HG03196 (cell line): Measurements from ENCODE around the gene DNER.

Source experiments
- ATAC-seq: cut with Tn5 transposase; IDR thresholded peaks from one replicate; pipeline ENCODE4 v1.9.1; 2021; ENCODE audit not compliant: unreplicated experiment

DNER gene

DNA sequence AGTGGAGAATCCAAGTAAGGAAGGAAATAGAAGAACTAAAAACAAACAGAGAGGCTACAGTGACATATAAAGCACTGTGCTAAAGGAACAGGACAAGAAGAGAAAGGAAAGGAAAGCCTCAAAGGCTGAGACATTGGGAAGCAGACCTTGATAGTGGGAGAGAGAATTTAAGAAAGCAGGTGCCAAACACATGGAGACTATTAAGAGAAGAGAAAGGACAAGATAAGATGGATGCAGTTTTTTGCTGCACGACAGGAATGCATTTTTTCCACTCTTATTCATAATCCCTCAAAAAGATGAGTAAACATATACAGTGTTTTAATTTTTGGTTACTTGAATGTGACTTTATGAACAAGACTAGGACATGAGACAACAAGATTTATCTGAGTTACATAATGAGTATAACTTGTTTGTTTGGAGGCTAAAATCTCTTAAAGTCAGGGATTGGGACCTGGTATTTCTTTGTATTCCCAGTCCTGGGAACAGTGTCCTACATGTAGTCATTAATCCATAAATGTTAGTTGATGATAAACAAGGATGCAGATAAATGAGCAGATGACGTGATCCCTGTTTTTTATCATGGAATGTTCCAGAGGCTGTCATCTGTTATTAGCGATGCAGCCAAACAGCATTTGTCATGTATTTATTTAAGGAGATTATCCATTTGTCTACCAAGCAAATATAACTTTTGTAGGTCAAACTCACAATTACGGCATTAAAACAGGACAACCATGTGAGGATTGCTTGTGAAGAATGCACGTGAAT lies 141.7 kb downstream of the DNER start:
- no peak for ATAC-seq

- no peak for ATAC-seq
Measured at GRCh38 chr2:229571243-229571642, 143.1 kb downstream of the DNER start.

DNA sequence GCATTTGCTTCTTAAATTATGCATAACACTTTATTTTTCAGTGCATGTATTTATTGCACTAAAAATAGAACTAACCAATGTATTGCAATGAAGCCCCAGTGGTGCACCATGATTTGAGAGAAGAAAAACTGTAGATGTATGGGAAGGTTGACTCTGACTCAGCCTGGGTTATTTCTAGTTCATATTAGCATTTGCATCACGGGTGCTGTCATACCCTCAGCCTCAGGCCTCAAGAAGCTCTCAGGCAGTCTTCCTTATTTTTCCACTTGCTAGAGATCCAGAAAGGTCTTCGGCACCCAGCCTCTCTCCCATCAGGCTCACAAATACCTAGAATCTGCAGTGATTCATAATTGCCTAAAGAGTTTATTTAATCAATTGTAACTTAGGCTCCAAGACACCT lies 148.0 kb downstream of the DNER start:
- ATAC-seq, result no peak

- ATAC-seq, result no peak
Measured at GRCh38 chr2:229564300-229564907, 150.0 kb downstream of the DNER start.

DNA sequence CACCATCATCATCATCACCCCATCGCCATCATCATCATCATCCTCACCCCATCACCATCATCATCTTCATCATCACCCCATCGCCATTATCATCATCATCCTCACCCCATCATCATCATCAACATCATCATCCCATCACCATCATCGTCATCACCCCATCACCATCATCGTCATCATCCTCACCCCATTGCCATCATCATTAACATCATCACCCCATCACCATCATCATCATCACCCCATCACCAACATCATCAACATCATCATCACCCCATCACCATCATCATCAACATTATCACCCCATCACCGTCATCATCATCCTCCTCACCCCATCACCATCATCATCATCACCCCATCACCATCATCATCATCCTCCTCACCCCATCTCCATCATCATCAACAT lies 151.0 kb downstream of the DNER start:
- no peak for ATAC-seq

- ATAC-seq, result no peak
Measured at GRCh38 chr2:229562472-229563127, 151.8 kb downstream of the DNER start.

DNA sequence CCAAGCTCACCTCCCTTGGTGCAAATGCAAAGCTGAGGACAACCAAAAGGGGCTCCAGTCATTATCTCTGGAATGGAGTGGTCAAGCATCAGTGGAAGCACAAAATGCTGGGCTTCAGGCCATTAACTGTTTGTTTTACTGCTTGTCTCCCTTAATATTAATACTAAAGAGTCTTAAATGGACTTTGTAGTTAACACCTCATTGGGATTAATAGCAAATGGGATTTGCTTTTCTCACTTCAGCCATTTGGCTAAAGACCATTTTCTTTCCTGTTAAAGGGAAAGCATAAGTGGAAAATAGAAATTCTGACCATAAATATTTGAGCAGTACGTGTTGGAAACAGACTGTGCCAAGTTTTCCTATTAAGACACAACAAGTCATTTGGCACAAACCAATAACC lies 154.4 kb downstream of the DNER start:
- no peak for ATAC-seq

DNA sequence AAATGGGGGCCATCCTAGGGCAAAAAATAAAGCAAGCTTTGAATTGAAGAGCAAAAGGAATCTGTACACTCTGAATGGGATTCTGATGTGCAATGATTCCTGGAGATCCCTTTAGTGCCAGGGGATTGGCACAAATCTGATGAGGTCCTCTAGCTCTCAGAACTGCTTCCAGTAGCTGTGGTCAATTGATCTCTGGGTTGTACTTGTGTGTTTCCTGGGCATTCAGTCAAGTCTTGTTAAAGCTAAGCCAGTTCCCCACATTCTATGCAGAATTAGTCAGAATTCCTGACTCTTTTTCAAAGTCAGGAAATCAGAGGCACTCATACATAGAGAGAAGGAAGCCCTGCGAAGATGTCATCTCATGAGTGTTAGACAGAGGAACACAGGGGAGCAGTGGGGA lies 161.3 kb downstream of the DNER start:
- ATAC-seq, result no peak

DNA sequence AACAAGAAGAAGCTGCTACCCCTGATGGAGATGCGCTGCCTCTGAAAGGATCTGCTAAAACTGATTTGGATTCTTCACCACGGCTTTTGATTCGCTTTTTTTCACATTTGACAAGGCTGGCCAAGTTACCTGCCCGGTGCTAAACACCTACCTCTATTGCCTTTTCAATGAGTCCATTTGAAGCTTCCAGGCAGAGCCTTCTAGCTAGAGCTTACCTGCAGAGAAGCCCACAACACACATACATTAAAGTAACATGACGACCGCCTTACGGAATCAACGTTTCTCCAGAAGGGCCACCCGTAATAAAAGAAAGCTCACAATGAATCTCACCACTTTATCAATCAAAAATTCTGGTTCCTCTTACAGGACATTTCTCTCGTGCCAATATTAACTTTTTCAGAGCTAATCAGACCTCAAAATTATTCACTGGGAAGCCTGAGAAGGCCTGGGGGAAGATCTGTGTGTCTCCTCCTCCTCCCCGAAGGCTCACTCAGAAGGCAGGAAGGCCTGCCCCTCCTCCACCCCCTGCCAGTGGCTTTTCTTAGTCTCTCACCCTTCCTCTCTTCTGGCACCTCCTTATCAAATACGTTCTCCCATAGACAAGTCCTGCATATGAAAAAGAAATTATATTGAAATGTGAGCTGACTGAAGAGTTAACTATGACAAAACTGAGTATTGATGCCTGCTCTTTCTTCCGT lies 171.0 kb downstream of the DNER start:
- ATAC-seq, result no peak

DNA sequence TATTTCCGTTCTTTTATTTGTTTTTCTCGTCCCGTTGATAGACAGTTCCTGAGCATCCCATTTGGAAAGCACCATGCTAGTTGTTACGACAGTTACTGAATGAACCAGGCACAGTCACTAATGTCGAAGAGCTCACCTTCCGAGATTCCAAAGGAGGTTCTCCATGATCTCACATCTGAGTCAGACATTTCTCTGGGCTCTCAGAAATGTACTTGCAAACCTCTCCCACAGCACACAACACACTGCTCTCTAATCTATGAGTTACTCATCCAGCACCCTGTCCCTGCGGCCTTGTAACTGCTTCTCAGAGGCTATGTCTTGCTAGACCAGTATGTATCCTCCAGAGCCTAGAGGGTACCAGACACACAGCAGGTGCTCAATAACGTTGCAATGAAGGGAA lies 174.7 kb downstream of the DNER start:
- ATAC-seq, result no peak

GRCh38 chr2:229531594-229531993 lies 182.8 kb downstream of the DNER start:
- no peak for ATAC-seq

GRCh38 chr2:229530434-229530833 lies 183.9 kb downstream of the DNER start:
- ATAC-seq, result no peak

- no peak for ATAC-seq
Measured at GRCh38 chr2:229528846-229529245, 185.5 kb downstream of the DNER start.

DNA sequence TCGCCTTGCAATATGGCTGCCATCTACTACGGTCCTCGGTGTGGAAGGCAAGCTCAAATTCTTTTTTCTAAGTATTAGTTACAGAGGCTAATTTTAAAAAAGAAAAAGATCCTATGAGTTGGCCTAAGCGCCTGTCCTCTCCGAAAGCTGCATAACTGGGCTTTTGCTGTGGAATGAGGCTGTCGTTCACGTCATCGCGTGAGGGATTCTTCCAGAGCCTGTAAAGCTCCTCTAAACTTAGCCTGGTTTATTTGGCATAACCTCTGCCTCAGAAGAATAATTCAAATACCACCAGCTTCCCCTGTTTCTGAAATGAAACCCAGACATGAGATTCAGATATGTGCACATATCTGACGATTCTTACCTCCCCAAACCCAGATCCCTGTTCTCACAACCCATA lies 187.4 kb downstream of the DNER start:
- no peak for ATAC-seq

DNA sequence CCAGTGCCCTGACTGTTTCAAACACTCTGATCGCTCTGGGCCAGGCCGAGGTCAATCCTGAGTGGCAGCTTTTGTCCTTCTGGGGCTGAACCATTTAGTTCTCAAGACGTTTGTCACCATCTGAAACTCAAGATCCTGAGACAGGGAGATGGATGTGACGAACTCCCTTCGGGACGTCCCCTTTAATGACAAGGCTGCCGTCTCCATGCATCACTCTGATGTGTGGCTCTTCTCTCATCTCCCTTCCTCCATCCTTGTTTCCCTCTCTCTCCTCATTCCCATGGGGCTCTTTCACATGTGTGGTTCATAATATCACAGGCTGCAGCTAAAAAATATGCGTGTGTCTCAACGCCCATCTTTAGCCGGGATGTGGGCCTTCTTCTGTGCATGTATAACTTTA lies 189.6 kb downstream of the DNER start:
- no peak for ATAC-seq

GRCh38 chr2:229523663-229524062 lies 190.7 kb downstream of the DNER start:
- no peak for ATAC-seq

GRCh38 chr2:229521576-229521975 lies 192.8 kb downstream of the DNER start:
- no peak for ATAC-seq

DNA sequence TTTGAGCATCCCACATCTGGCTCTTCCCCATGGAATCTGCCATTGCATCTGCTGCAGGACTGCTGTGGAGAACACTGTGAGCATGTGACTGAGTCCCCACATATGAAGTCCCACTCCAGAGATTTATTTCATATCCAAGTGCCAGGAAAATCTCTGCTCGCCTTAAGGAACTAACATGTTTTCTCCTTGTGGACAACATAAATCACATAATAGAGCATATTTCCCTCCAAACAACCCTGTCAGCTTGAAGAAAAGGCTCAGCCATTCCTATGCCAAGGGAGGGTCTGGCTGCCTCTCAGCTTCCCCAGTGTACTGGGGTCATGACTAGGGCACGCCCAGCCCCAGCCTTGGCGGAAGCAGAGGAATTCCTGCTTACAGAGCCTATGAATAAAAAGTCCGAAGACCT lies 193.7 kb downstream of the DNER start:
- no peak for ATAC-seq

DNA sequence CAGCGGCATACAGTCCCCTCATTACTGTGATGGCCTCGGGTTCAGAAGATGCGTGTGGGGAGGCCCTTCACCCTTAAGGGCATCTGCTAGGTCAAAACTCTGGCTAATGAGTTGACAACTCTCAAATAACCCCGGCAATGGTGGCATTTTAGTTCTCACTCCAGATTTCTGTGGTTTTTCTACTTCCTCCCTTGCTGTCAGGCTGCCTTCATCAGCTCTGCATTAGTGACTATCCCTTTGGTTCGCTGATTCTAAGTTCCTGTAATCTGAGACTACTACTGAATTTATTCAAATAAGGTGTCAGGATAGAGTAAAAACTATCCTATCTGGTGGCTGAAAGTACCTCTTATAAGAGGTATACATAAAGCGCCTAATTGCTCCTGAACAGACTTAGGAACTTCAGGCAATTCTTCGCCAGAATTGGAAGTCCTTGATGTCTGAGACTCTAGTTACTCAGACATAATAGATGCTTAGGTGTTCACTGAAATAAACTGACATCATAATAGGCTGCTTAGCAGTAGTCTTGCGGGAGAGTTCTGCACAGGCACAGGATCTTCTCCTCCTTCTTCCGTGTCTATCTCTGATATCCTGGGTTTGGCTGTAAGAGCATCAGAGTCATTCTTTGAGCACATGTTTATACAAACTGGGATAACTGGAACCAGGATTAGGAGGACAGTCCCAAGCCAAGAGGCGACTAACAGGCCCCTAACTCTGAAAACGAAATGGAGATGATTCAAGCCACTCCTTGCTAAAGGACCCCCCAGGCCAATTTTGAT lies 194.5 kb downstream of the DNER start:
- peak; percentile 59 for ATAC-seq

- no peak for ATAC-seq
Measured at GRCh38 chr2:229514273-229514895, 200.0 kb downstream of the DNER start.

DNA sequence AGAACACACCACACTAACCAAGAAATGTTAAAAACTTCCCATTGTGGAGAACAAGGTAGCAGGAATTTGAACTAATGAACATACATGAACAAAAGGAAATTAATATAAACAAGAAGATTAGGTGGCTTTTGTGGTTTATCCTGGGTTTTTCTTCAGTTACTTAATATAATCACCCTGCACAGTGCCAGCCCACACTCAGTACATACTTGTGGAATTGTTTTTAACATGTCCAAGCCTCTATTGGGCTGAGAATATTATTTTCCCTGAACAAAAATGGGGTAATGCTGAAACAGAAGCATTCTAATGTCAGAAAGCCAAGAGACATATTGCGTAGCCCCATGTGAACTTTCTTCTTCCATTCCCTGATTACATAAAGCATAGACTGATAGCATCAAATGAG lies 202.8 kb downstream of the DNER start:
- no peak for ATAC-seq
